ENCODE data around the gene KIAA0040. TPM values are rescaled to one million over a fixed set of nuclear protein-coding genes. Genes with fewer than 3 reads are reported as not detected.

Gene KIAA0040
- total RNA-seq, 1 donor from 2014 or later: 7.3 TPM

GRCh38 chr1:175126347-175126746 is 66.2 kb downstream of the KIAA0040 start:
- Mint-ChIP-seq H3K27ac (no peak overlapping the region), H3K4me1 (ENCODE audit: unreplicated experiment) (peaks cover 20% of the 10 kb centered on the region), H3K27me3 (no peaks in the 10 kb centered on the region), H3K9me3 (no peaks in the 10 kb centered on the region), H3K4me3 (no peak overlapping the region), H3K36me3 (no peaks in the 10 kb centered on the region)
- TF ChIP-seq CTCF (conservative IDR thresholded peaks at IDR 0.05): no peak
- no peak for DNase-seq (ENCODE audit: extremely low spot score, unreplicated experiment)

GRCh38 chr1:175124861-175125260 is 67.7 kb downstream of the KIAA0040 start:
- Mint-ChIP-seq H3K36me3 (no peaks in the 10 kb centered on the region), H3K27me3 (no peaks in the 10 kb centered on the region), H3K4me3 (no peak overlapping the region), H3K27ac (peak overlapping the region; percentile 17), H3K4me1 (ENCODE audit: unreplicated experiment) (peaks cover 6% of the 10 kb centered on the region), H3K9me3 (no peaks in the 10 kb centered on the region)
- no peak for DNase-seq (ENCODE audit: extremely low spot score, unreplicated experiment)
- TF ChIP-seq CTCF (conservative IDR thresholded peaks at IDR 0.05): no peak

- no peak for DNase-seq (ENCODE audit: extremely low spot score, unreplicated experiment)
- no peak for TF ChIP-seq CTCF (conservative IDR thresholded peaks at IDR 0.05)
- no peaks in the 10 kb centered on the region for H3K4me1 Mint-ChIP-seq (ENCODE audit: unreplicated experiment)
- H3K9me3 Mint-ChIP-seq: no peaks in the 10 kb centered on the region
- no peak overlapping the region for H3K27ac Mint-ChIP-seq
- no peak overlapping the region for H3K4me3 Mint-ChIP-seq
- no peaks in the 10 kb centered on the region for H3K36me3 Mint-ChIP-seq
- no peaks in the 10 kb centered on the region for H3K27me3 Mint-ChIP-seq
These were observed 72.1 kb downstream of the KIAA0040 start for GRCh38 chr1:175120511-175120910.

- H3K27me3 Mint-ChIP-seq: no peaks in the 10 kb centered on the region
- H3K4me3 Mint-ChIP-seq: no peak overlapping the region
- H3K27ac Mint-ChIP-seq: no peak overlapping the region
- DNase-seq (ENCODE audit: extremely low spot score, unreplicated experiment): no peak
- no peaks in the 10 kb centered on the region for H3K4me1 Mint-ChIP-seq (ENCODE audit: unreplicated experiment)
- H3K9me3 Mint-ChIP-seq: no peaks in the 10 kb centered on the region
- no peaks in the 10 kb centered on the region for H3K36me3 Mint-ChIP-seq
- no peak for TF ChIP-seq CTCF (conservative IDR thresholded peaks at IDR 0.05)
These were observed 73.9 kb downstream of the KIAA0040 start for GRCh38 chr1:175118375-175119367.

GRCh38 chr1:175116903-175117302 is 75.7 kb downstream of the KIAA0040 start:
- no peak overlapping the region for H3K27ac Mint-ChIP-seq
- DNase-seq (ENCODE audit: extremely low spot score, unreplicated experiment): no peak
- no peak for TF ChIP-seq CTCF (conservative IDR thresholded peaks at IDR 0.05)
- no peaks in the 10 kb centered on the region for H3K36me3 Mint-ChIP-seq
- no peaks in the 10 kb centered on the region for H3K27me3 Mint-ChIP-seq
- H3K9me3 Mint-ChIP-seq: no peaks in the 10 kb centered on the region
- H3K4me1 Mint-ChIP-seq (ENCODE audit: unreplicated experiment): no peaks in the 10 kb centered on the region
- H3K4me3 Mint-ChIP-seq: no peak overlapping the region
